ENCODE results near the gene EFNB2. TPM values are rescaled to one million over a fixed set of nuclear protein-coding genes. Genes with fewer than 3 reads are reported as not detected.

The EFNB2 gene
- total RNA-seq, 1 experiment from 2014 or later: 16.4 TPM

DNA sequence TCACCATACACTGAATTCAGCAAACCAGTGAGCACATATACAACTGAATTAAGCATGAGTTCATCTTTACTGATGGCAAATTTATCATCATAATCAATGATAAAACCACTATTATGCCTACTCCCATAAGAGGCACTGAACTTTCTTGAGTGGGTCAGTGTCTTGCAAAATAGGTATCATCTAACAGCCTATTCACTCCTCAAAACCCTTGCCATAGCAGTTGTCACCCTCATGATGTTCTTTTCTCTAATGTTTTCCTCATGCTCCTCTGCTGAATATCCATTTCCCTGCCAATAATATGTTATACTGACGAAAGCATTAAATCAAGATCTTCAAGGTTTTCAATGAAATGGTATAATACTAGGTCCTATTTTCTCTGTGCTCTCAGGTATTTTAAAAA is 26.8 kb upstream of the EFNB2 start:
- ChIA-PET POLR2A (ENCODE audit: unreplicated experiment) (no interaction called here), CTCF (no interaction called here)
- H4K20me1 ChIP-seq (ENCODE audit: low read length): peaks cover 82% of the 10 kb centered on the region
- H3K4me3 ChIP-seq (ENCODE audit: low read length): no peak overlapping the region
- peaks cover 99% of the 10 kb centered on the region for H3K79me2 ChIP-seq (ENCODE audit: low read length)
- DNase-seq: no peak
- ATAC-seq: no peak
- no peaks in the 10 kb centered on the region for H3K27me3 ChIP-seq (ENCODE audit: low read length)
- no peak overlapping the region for H3K9ac ChIP-seq (ENCODE audit: low read length)
- H3F3A ChIP-seq (ENCODE audit: low read length, unreplicated experiment): no peaks in the 10 kb centered on the region
- no peaks in the 10 kb centered on the region for H3K9me3 ChIP-seq (ENCODE audit: low read length)
- no peak overlapping the region for H3K27ac ChIP-seq (ENCODE audit: low read length)
- no peak overlapping the region for H3K4me2 ChIP-seq (ENCODE audit: low read length)
- H2AFZ ChIP-seq (ENCODE audit: low read length): no peak overlapping the region
- peaks cover 19% of the 10 kb centered on the region for H3K36me3 ChIP-seq (ENCODE audit: low read depth, low read length)
- H3K4me1 ChIP-seq (ENCODE audit: insufficient read depth, low read length): peaks cover 15% of the 10 kb centered on the region
- H3K9me2 ChIP-seq (replicated peaks; ENCODE audit: low read length): no peaks in the 10 kb centered on the region
- no peak for TF ChIP-seq EZH2phosphoT487 (IDR thresholded peaks at IDR 0.05; ENCODE audit: borderline replicate concordance, low read length)
- TF ChIP-seq EZH2 (IDR thresholded peaks at IDR 0.05; ENCODE audit: low read length, unreplicated experiment): no peak
- TF ChIP-seq, protein P1, sequence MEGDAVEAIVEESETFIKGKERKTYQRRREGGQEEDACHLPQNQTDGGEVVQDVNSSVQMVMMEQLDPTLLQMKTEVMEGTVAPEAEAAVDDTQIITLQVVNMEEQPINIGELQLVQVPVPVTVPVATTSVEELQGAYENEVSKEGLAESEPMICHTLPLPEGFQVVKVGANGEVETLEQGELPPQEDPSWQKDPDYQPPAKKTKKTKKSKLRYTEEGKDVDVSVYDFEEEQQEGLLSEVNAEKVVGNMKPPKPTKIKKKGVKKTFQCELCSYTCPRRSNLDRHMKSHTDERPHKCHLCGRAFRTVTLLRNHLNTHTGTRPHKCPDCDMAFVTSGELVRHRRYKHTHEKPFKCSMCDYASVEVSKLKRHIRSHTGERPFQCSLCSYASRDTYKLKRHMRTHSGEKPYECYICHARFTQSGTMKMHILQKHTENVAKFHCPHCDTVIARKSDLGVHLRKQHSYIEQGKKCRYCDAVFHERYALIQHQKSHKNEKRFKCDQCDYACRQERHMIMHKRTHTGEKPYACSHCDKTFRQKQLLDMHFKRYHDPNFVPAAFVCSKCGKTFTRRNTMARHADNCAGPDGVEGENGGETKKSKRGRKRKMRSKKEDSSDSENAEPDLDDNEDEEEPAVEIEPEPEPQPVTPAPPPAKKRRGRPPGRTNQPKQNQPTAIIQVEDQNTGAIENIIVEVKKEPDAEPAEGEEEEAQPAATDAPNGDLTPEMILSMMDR (conservative IDR thresholded peaks at IDR 0.05; ENCODE audit: low read depth, low read length): no peak
- intact Hi-C loops (cut with micrococcal nuclease): no loop called here
- BruUV-seq (replicated peaks): no TSS peak

DNA sequence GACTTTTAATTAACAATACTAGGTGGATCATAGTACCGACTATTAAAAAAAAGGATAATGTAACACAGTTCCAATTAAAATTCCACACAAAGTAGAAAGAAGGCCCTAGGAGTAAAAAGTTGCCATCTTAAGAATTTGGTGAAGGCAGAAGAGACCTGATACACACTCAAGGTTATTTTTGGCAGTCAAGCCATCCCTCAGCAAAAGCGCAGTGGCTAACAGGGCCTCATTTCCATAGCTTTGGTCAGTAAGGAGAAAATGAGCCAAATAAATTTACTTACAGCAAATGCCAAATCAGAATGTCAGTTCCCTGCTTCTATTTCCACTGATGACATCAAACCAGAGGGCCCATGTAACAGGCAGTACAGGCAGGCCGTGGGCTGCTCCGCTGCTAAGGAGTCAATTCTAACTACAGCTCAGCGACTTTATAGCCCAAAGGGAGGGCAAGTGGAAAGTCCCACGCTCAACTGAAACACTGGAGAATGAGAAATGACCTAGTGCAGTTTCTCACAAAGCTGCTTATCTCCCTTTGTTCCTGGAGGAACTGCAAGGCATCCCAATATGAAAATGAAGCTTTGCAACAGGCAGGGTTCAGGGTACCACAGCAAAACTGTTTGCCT is 26.2 kb upstream of the EFNB2 start:
- H3K4me1 ChIP-seq (ENCODE audit: insufficient read depth, low read length): peaks cover 15% of the 10 kb centered on the region
- H4K20me1 ChIP-seq (ENCODE audit: low read length): peaks cover 77% of the 10 kb centered on the region
- no peak overlapping the region for H2AFZ ChIP-seq (ENCODE audit: low read length)
- no peaks in the 10 kb centered on the region for H3K9me3 ChIP-seq (ENCODE audit: low read length)
- no peak; the same call in 1 of the 2 replicates for ATAC-seq
- no peak overlapping the region for H3K4me3 ChIP-seq (ENCODE audit: low read length)
- no TSS peak for BruUV-seq (replicated peaks)
- H3K9ac ChIP-seq (ENCODE audit: low read length): no peak overlapping the region
- peaks cover 97% of the 10 kb centered on the region for H3K79me2 ChIP-seq (ENCODE audit: low read length)
- CTCF ChIA-PET: no interaction called here
- peaks cover 22% of the 10 kb centered on the region for H3K36me3 ChIP-seq (ENCODE audit: low read depth, low read length)
- no peaks in the 10 kb centered on the region for H3K9me2 ChIP-seq (replicated peaks; ENCODE audit: low read length)
- no peak overlapping the region for H3K4me2 ChIP-seq (ENCODE audit: low read length)
- no peak for DNase-seq
- intact Hi-C loops (cut with micrococcal nuclease): no loop called here
- H3K27ac ChIP-seq (ENCODE audit: low read length): no peak overlapping the region
- H3K27me3 ChIP-seq (ENCODE audit: low read length): no peaks in the 10 kb centered on the region
- TF ChIP-seq EZH2phosphoT487 (IDR thresholded peaks at IDR 0.05; ENCODE audit: borderline replicate concordance, low read length): no peak
- TF ChIP-seq, protein P1 (conservative IDR thresholded peaks at IDR 0.05; ENCODE audit: low read depth, low read length): no peak
- no peak for TF ChIP-seq EZH2 (IDR thresholded peaks at IDR 0.05; ENCODE audit: low read length, unreplicated experiment)
- POLR2A ChIA-PET (ENCODE audit: unreplicated experiment): no interaction called here
- no peaks in the 10 kb centered on the region for H3F3A ChIP-seq (ENCODE audit: low read length, unreplicated experiment)

DNA sequence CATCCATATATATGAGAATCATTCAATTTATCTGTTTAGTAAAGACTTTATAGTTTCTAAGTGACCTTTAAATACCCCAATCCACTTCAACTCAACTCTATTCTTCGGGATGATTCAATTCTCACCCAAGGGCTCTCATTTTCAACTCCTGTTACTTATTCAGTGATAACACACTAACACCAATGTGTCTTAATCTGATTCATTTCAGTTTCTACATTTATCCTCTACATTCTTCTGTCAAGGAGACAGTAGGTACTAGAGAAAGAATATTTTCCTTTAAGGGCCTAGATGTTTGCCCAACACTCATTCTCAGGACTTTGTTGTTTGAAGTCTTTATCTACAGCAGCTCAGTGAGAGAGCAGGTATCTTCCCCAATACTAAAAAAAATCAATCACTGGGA is 25.4 kb upstream of the EFNB2 start:
- Histone ChIP-seq H3K9ac (ENCODE audit: low read length) (no peak overlapping the region), H2AFZ (ENCODE audit: low read length) (no peak overlapping the region), H3K27me3 (ENCODE audit: low read length) (no peaks in the 10 kb centered on the region), H3K36me3 (ENCODE audit: low read depth, low read length) (peaks cover 31% of the 10 kb centered on the region), H3K27ac (ENCODE audit: low read length) (no peak overlapping the region), H3K9me2 (replicated peaks; ENCODE audit: low read length) (no peaks in the 10 kb centered on the region), H4K20me1 (ENCODE audit: low read length) (peaks cover 69% of the 10 kb centered on the region), H3K4me1 (ENCODE audit: insufficient read depth, low read length) (peaks cover 10% of the 10 kb centered on the region), H3F3A (ENCODE audit: low read length, unreplicated experiment) (no peaks in the 10 kb centered on the region), H3K4me3 (ENCODE audit: low read length) (no peak overlapping the region), H3K9me3 (ENCODE audit: low read length) (no peaks in the 10 kb centered on the region), H3K4me2 (ENCODE audit: low read length) (no peak overlapping the region), H3K79me2 (ENCODE audit: low read length) (peaks cover 97% of the 10 kb centered on the region)
- no peak for TF ChIP-seq EZH2phosphoT487 (IDR thresholded peaks at IDR 0.05; ENCODE audit: borderline replicate concordance, low read length)
- TF ChIP-seq, protein P1 (conservative IDR thresholded peaks at IDR 0.05; ENCODE audit: low read depth, low read length): no peak
- TF ChIP-seq EZH2 (IDR thresholded peaks at IDR 0.05; ENCODE audit: low read length, unreplicated experiment): no peak
- BruUV-seq (replicated peaks): no TSS peak
- intact Hi-C loops (cut with micrococcal nuclease): no loop called here
- POLR2A ChIA-PET (ENCODE audit: unreplicated experiment): no interaction called here
- ATAC-seq (no peak), DNase-seq (no peak)
- CTCF ChIA-PET: no interaction called here
